K562 (cell line): ENCODE measurements around the gene KCNH2. TPM values are rescaled to one million over a fixed set of nuclear protein-coding genes. Genes with fewer than 3 reads are reported as not detected.
A peak's percentile ranks its signal among the peaks of the same experiment; 100 is the strongest.

Source experiments
- CREBBP ChIP-seq: IDR thresholded peaks from one replicate; pipeline ENCODE4 v1.6.1; 2012; ENCODE audit warnings: low read depth, mild to moderate bottlenecking, control low read depth, inconsistent platforms, low read length
- E4F1 ChIP-seq: fragments of 250-450 bp; sonication (Bioruptor Pico); IDR thresholded peaks from 2 replicates; pipeline ENCODE4 v1.5.0; 2021; ENCODE audit warnings: mild to moderate bottlenecking, borderline replicate concordance
- HSF4 ChIP-seq: fragments of 250-450 bp; sonication (Bioruptor Pico); IDR thresholded peaks from 2 replicates; pipeline ENCODE4 v2.1.2; 2022; ENCODE audit warnings: mild to moderate bottlenecking, moderate library complexity, borderline replicate concordance
- POLR2AphosphoS2 ChIP-seq: IDR thresholded peaks from 2 replicates; pipeline ENCODE4 v1.6.1; 2012; ENCODE audit warnings: low read length, improper control_type of control experiment
- POLR2AphosphoS5 ChIP-seq: IDR thresholded peaks from 2 replicates; pipeline ENCODE4 v1.6.1; 2011; ENCODE audit warnings: mild to moderate bottlenecking, low read depth, low read length, moderate library complexity; ENCODE audit not compliant: control insufficient read depth, insufficient read depth
- POLR2B ChIP-seq: fragments of 450-650 bp; IDR thresholded peaks from 2 replicates; pipeline ENCODE4 v1.6.1; 2018; ENCODE audit warnings: low read depth; ENCODE audit not compliant: partially characterized antibody
- POU5F1 ChIP-seq: fragments of 150-350 bp; IDR thresholded peaks from 2 replicates; pipeline ENCODE4 v1.6.1; 2014; ENCODE audit warnings: borderline replicate concordance, low read length, low read depth, mild to moderate bottlenecking; ENCODE audit not compliant: partially characterized antibody
- PTTG1 ChIP-seq: fragments of 450-650 bp; IDR thresholded peaks from 2 replicates; pipeline ENCODE4 v1.6.1; 2016; ENCODE audit warnings: low read depth, mild to moderate bottlenecking, missing genetic modification characterization, missing compliant biosample characterization
- PURB ChIP-seq: sonication (generic); formaldehyde crosslinking; IDR thresholded peaks from 2 replicates; pipeline ENCODE4 v1.9.0; 2021; ENCODE audit warnings: low read depth, mild to moderate bottlenecking, missing genetic modification reagents
- SIX5 ChIP-seq, 2 experiments: IDR thresholded peaks; 2 replicates each; pipeline ENCODE4 v1.6.1; 2011; ENCODE audit warnings: low read length in 2 of 2, borderline replicate concordance in 1 of 2, low read depth in 1 of 2, mild to moderate bottlenecking in 1 of 2, moderate library complexity in 1 of 2; ENCODE audit not compliant: insufficient read depth in 1 of 2
- SRF ChIP-seq, 2 experiments: fragments of 250-450, 450-650 bp in 1 of 2; sonication (Bioruptor Pico) in 1 of 2; sonication (generic) in 1 of 2; formaldehyde crosslinking; IDR thresholded peaks; 2 replicates each; pipeline versions ENCODE4 v1.5.0 to v1.5.1; 2020 to 2022; ENCODE audit warnings: mild to moderate bottlenecking in 1 of 2, missing genetic modification reagents in 1 of 2
- STAT5A ChIP-seq: IDR thresholded peaks from 2 replicates; pipeline ENCODE4 v1.6.1; 2012; ENCODE audit warnings: low read length, inconsistent platforms, borderline replicate concordance
- TEAD2 ChIP-seq: fragments of 450-650 bp; IDR thresholded peaks from 2 replicates; pipeline ENCODE4 v1.6.1; 2016; ENCODE audit warnings: missing genetic modification characterization, control low read depth, missing compliant biosample characterization
- XRCC4 ChIP-seq: IDR thresholded peaks from one replicate; pipeline ENCODE4 v1.6.1; 2011; ENCODE audit not compliant: insufficient read depth, insufficient read length; ENCODE audit errors: extremely low read depth
- ZEB2 ChIP-seq: fragments of 450-650 bp; IDR thresholded peaks from 2 replicates; pipeline ENCODE4 v1.6.1; 2016
- ZNF134 ChIP-seq: fragments of 250-450 bp; sonication (Bioruptor Pico); conservative IDR thresholded peaks from 2 replicates; pipeline ENCODE4 v1.4.0; 2020
- polyA plus RNA-seq, 8 experiments: library from polyadenylated mRNA; depleted of rRNA in 4 of 8; stranded (reverse) in 5 of 8; unstranded in 3 of 8; fragments of >200 nt; fragmentation: Nextera tagmentation in 2 of 8; fragmentation: Illumina TruSeq in 1 of 8; extraction: Ambion mirVana in 2 of 8; extraction: Trizol in 1 of 8; gene quantifications; 2 replicates each; pipeline versions ENCODE4 v1.2.1 to v1.2.3, GENCODE V29; 2011 to 2014; ENCODE audit warnings: inconsistent platforms in 1 of 8, missing spikeins in 1 of 8
- total RNA-seq, 7 experiments: library from RNA; depleted of rRNA in 6 of 7; stranded (reverse); fragments of >200 nt in 6 of 7; fragmentation: Illumina TruSeq in 2 of 7; extraction: Trizol in 2 of 7; gene quantifications; 2 replicates each; pipeline versions ENCODE4 v1.2.1 to v1.2.3, GENCODE V29; 2011 to 2021; ENCODE audit warnings: low replicate concordance in 1 of 7
- TF ChIP-seq, protein P1 (sequence below): fragments of 200-800 bp; sonication (Bioruptor generic); IDR thresholded peaks from 2 replicates; pipeline ENCODE4 v1.6.1; 2017; ENCODE audit warnings: missing genetic modification characterization, missing compliant biosample characterization
- TF ChIP-seq, protein P2 (sequence below): fragments of 450-650 bp; IDR thresholded peaks from 2 replicates; pipeline ENCODE4 v1.6.1; 2016; ENCODE audit warnings: borderline replicate concordance
- TF ChIP-seq, protein P3 (sequence below): fragments of 250-450 bp; sonication (Bioruptor Pico); IDR thresholded peaks from 2 replicates; pipeline ENCODE4 v1.8.0; 2022; ENCODE audit warnings: inconsistent platforms, mild to moderate bottlenecking, moderate library complexity, borderline replicate concordance
- TF ChIP-seq, protein P4 (sequence below): sonication (generic); formaldehyde crosslinking; IDR thresholded peaks from 2 replicates; pipeline ENCODE4 v1.5.0; 2020; ENCODE audit warnings: missing genetic modification reagents

The KCNH2 gene
- total and polyA plus RNA-seq, 9 of the 15 experiments (the other 6 are each of a cell fraction or from before 2014, with no cell fraction given): 18.1 to 368 (median 218) TPM

- TF ChIP-seq E4F1 (CRISPR knock-in tag): no peak
- TF ChIP-seq POU5F1: no peak
- no peak for TF ChIP-seq CREBBP
- TF ChIP-seq POLR2AphosphoS5: no peak
- TF ChIP-seq ZNF134: no peak
- TF ChIP-seq PTTG1: no peak
- TF ChIP-seq ZEB2: no peak
- no peak for TF ChIP-seq XRCC4
- TF ChIP-seq, protein P1, sequence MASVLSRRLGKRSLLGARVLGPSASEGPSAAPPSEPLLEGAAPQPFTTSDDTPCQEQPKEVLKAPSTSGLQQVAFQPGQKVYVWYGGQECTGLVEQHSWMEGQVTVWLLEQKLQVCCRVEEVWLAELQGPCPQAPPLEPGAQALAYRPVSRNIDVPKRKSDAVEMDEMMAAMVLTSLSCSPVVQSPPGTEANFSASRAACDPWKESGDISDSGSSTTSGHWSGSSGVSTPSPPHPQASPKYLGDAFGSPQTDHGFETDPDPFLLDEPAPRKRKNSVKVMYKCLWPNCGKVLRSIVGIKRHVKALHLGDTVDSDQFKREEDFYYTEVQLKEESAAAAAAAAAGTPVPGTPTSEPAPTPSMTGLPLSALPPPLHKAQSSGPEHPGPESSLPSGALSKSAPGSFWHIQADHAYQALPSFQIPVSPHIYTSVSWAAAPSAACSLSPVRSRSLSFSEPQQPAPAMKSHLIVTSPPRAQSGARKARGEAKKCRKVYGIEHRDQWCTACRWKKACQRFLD (CRISPR knock-in tag): no peak
- TF ChIP-seq PURB (CRISPR knock-in tag): no peak
- TF ChIP-seq SIX5 (IDR thresholded peaks at IDR 0.05; ENCODE audit: borderline replicate concordance in 1 of 2, insufficient read depth in 1 of 2, low read depth in 1 of 2, low read length in 2 of 2): no peak
- no peak for TF ChIP-seq HSF4 (CRISPR knock-in tag)
- TF ChIP-seq STAT5A: no peak
- TF ChIP-seq, protein P2, sequence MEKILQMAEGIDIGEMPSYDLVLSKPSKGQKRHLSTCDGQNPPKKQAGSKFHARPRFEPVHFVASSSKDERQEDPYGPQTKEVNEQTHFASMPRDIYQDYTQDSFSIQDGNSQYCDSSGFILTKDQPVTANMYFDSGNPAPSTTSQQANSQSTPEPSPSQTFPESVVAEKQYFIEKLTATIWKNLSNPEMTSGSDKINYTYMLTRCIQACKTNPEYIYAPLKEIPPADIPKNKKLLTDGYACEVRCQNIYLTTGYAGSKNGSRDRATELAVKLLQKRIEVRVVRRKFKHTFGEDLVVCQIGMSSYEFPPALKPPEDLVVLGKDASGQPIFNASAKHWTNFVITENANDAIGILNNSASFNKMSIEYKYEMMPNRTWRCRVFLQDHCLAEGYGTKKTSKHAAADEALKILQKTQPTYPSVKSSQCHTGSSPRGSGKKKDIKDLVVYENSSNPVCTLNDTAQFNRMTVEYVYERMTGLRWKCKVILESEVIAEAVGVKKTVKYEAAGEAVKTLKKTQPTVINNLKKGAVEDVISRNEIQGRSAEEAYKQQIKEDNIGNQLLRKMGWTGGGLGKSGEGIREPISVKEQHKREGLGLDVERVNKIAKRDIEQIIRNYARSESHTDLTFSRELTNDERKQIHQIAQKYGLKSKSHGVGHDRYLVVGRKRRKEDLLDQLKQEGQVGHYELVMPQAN: no peak
- TF ChIP-seq POLR2B: peak; percentile 62
- TF ChIP-seq, protein P3, sequence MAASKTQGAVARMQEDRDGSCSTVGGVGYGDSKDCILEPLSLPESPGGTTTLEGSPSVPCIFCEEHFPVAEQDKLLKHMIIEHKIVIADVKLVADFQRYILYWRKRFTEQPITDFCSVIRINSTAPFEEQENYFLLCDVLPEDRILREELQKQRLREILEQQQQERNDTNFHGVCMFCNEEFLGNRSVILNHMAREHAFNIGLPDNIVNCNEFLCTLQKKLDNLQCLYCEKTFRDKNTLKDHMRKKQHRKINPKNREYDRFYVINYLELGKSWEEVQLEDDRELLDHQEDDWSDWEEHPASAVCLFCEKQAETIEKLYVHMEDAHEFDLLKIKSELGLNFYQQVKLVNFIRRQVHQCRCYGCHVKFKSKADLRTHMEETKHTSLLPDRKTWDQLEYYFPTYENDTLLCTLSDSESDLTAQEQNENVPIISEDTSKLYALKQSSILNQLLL (CRISPR knock-in tag): no peak
- TF ChIP-seq, protein P4, sequence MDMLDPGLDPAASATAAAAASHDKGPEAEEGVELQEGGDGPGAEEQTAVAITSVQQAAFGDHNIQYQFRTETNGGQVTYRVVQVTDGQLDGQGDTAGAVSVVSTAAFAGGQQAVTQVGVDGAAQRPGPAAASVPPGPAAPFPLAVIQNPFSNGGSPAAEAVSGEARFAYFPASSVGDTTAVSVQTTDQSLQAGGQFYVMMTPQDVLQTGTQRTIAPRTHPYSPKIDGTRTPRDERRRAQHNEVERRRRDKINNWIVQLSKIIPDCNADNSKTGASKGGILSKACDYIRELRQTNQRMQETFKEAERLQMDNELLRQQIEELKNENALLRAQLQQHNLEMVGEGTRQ (CRISPR knock-in tag): no peak
- no peak for TF ChIP-seq SRF (CRISPR knock-in tag; IDR thresholded peaks at IDR 0.05)
- peak; percentile 87 for TF ChIP-seq POLR2AphosphoS2
- TF ChIP-seq TEAD2 (tag): no peak
Measured at GRCh38 chr7:150948791-150949251, 29.3 kb downstream of the KCNH2 start (continued).
